A549 (cell line): ENCODE data around the gene UBAC1. TPM values are rescaled to one million over a fixed set of nuclear protein-coding genes. Genes with fewer than 3 reads are reported as not detected.

Experiments used
- ATAC-seq, 2 experiments: fragments of 200-7000 bp in 1 of 2; fragments of >200 bp in 1 of 2; cut with Nextera tagmentation in 1 of 2; cut with Tn5 transposase in 1 of 2; 3 replicates each; pipeline versions ENCODE4 v1.8.0 to v1.9.1; 2018 to 2020; ENCODE audit warnings: mild to moderate bottlenecking in 1 of 2, moderate library complexity in 1 of 2
- CTCF ChIA-PET: fragments of 300-600 bp; sonication (Branson Sonifier 250); formaldehyde crosslinking; extraction: SDS; loops from one replicate; lab custom pipeline; 2021; ENCODE audit warnings: antibody characterized with exemption, inconsistent platforms; lab: Yijun Ruan, JAX
- POLR2A ChIA-PET: fragments of 350-600 bp; formaldehyde crosslinking; extraction: SDS; loops from one replicate; lab custom pipeline; 2021; ENCODE audit warnings: antibody characterized with exemption, inconsistent platforms; lab: Yijun Ruan, JAX
- DNase-seq, 2 experiments: peaks; one replicate each; pipeline versions ENCODE4 v3.0.0 to v3.0.0-alpha.2; 2011 to 2016; ENCODE audit warnings: low read depth in 1 of 2, low spot score in 1 of 2
- FAIRE-seq: peaks from 2 replicates; lab custom pipeline; 2011; peaks lifted over from hg19 to GRCh38; lab: Jason Lieb, UNC
- H3K27ac ChIP-seq, 2 experiments: fragments of >200 bp; sonication (Bioruptor Twin); formaldehyde crosslinking; 3 replicates each; pipeline ENCODE4 v1.5.1; 2016 to 2017
- H3K4me1 ChIP-seq: fragments of >200 bp; sonication (Bioruptor Twin); formaldehyde crosslinking; 3 replicates; pipeline ENCODE4 v1.6.1; 2016
- H3K4me2 ChIP-seq: fragments of >200 bp; sonication (Bioruptor Twin); formaldehyde crosslinking; 3 replicates; pipeline ENCODE4 v1.6.1; 2016
- H3K4me3 ChIP-seq: fragments of >200 bp; sonication (Bioruptor Twin); formaldehyde crosslinking; 3 replicates; pipeline ENCODE4 v1.5.1; 2016
- H3K9me3 ChIP-seq: fragments of >200 bp; sonication (Bioruptor Twin); formaldehyde crosslinking; 3 replicates; pipeline ENCODE4 v1.6.1; 2016
- CBX8 ChIP-seq: fragments of 200-600 bp; sonication (generic); IDR thresholded peaks from 2 replicates; pipeline ENCODE4 v1.6.1; 2016
- CEBPB ChIP-seq, 2 experiments: fragments of >200 bp in 1 of 2; sonication (Bioruptor Twin) in 1 of 2; formaldehyde crosslinking in 1 of 2; IDR thresholded peaks; 2 replicates each; pipeline ENCODE4 v1.6.1; 2012 to 2016
- CHD2 ChIP-seq: fragments of 150-350 bp; IDR thresholded peaks from 2 replicates; pipeline ENCODE4 v1.6.1; 2014; ENCODE audit warnings: low read length; ENCODE audit not compliant: partially characterized antibody
- CTCF ChIP-seq: fragments of >200 bp; sonication (Bioruptor Twin); formaldehyde crosslinking; IDR thresholded peaks from 3 replicates; pipeline ENCODE4 v1.5.1; 2016
- ESRRA ChIP-seq: fragments of 150-350 bp; IDR thresholded peaks from 2 replicates; pipeline ENCODE4 v1.6.1; 2014; ENCODE audit warnings: mild to moderate bottlenecking, low read length, borderline replicate concordance
- FOSL2 ChIP-seq, 2 experiments: fragments of 450-650 bp in 1 of 2; fragments of >200 bp in 1 of 2; sonication (Bioruptor Twin) in 1 of 2; formaldehyde crosslinking; IDR thresholded peaks; 2 replicates each; pipeline versions ENCODE4 v1.5.0 to v1.6.1; 2016 to 2020; ENCODE audit warnings: mild to moderate bottlenecking in 1 of 2, moderate library complexity in 1 of 2
- HEYL ChIP-seq: fragments of 250-450 bp; sonication (Bioruptor Pico); IDR thresholded peaks from 2 replicates; pipeline ENCODE4 v1.8.0; 2021; ENCODE audit warnings: mild to moderate bottlenecking, moderate library complexity
- HOXA7 ChIP-seq: fragments of 250-450 bp; sonication (Bioruptor Pico); IDR thresholded peaks from 2 replicates; pipeline ENCODE4 v1.5.0; 2020; ENCODE audit warnings: mild to moderate bottlenecking, moderate library complexity
- HOXB5 ChIP-seq: fragments of 250-450 bp; sonication (Bioruptor Pico); IDR thresholded peaks from 2 replicates; pipeline ENCODE4 v1.5.0; 2020; ENCODE audit warnings: mild to moderate bottlenecking, moderate library complexity
- JUN ChIP-seq, 2 experiments: fragments of >200 bp; sonication (Bioruptor Twin); formaldehyde crosslinking; IDR thresholded peaks; 2 replicates in 1 of 2; 3 replicates in 1 of 2; pipeline ENCODE4 v1.6.1; 2016 to 2017
- MAX ChIP-seq: IDR thresholded peaks from 2 replicates; pipeline ENCODE4 v1.6.1; 2012
- MYC ChIP-seq: IDR thresholded peaks from 2 replicates; pipeline ENCODE4 v1.6.1; 2012; ENCODE audit warnings: mild to moderate bottlenecking, inconsistent platforms, low read length, improper control_type of control experiment, borderline replicate concordance
- NFE2L2 ChIP-seq: fragments of 150-350 bp; conservative IDR thresholded peaks from 2 replicates; pipeline ENCODE4 v1.6.1; 2014; ENCODE audit warnings: low read length
- NPAS2 ChIP-seq: fragments of 250-450 bp; sonication (Bioruptor Pico); IDR thresholded peaks from 2 replicates; pipeline ENCODE4 v1.8.0; 2022; ENCODE audit warnings: mild to moderate bottlenecking, moderate library complexity, borderline replicate concordance
- RNF2 ChIP-seq: fragments of 200-600 bp; sonication (generic); IDR thresholded peaks from 2 replicates; pipeline ENCODE4 v1.6.1; 2016; ENCODE audit warnings: low read depth, mild to moderate bottlenecking, antibody characterized with exemption, moderate library complexity, borderline replicate concordance
- TFCP2L1 ChIP-seq: fragments of 250-450 bp; sonication (Bioruptor Pico); IDR thresholded peaks from 2 replicates; pipeline ENCODE4 v1.5.0; 2021; ENCODE audit warnings: mild to moderate bottlenecking
- ZFP36 ChIP-seq: fragments of 450-650 bp; IDR thresholded peaks from 2 replicates; pipeline ENCODE4 v1.6.1; 2014; ENCODE audit warnings: borderline replicate concordance; ENCODE audit not compliant: partially characterized antibody
- WGBS: methylation state at CpG from one replicate; pipeline ENCODE4 v1.1.6; 2017; ENCODE audit errors: missing lambda C conversion rate; 5-methylcytosine and 5-hydroxymethylcytosine counted together
- polyA plus RNA-seq, 4 experiments: library from polyadenylated mRNA; depleted of rRNA in 3 of 4; stranded (reverse); fragments of >200 nt; fragmentation: RNase III in 1 of 4; extraction: RNeasy Plus Mini Kit Qiagen cat#74134 plus additional on column Dnase treatment in 1 of 4; gene quantifications; 2 replicates in 3 of 4; 3 replicates in 1 of 4; pipeline ENCODE4 v1.2.3, GENCODE V29; 2011 to 2017
- TF ChIP-seq, protein P1 (sequence below): IDR thresholded peaks from 2 replicates; pipeline ENCODE4 v1.6.1; 2012
- TF ChIP-seq, protein P2 (sequence below): fragments of 200-600 bp; sonication (generic); IDR thresholded peaks from 2 replicates; pipeline ENCODE4 v1.6.1; 2016; ENCODE audit warnings: antibody characterized with exemption, mild to moderate bottlenecking, moderate library complexity

The UBAC1 gene
- polyA plus RNA-seq, 2 of the 4 experiments (the other 2 are of a cell fraction): 30.8 to 37.6 TPM

DNA sequence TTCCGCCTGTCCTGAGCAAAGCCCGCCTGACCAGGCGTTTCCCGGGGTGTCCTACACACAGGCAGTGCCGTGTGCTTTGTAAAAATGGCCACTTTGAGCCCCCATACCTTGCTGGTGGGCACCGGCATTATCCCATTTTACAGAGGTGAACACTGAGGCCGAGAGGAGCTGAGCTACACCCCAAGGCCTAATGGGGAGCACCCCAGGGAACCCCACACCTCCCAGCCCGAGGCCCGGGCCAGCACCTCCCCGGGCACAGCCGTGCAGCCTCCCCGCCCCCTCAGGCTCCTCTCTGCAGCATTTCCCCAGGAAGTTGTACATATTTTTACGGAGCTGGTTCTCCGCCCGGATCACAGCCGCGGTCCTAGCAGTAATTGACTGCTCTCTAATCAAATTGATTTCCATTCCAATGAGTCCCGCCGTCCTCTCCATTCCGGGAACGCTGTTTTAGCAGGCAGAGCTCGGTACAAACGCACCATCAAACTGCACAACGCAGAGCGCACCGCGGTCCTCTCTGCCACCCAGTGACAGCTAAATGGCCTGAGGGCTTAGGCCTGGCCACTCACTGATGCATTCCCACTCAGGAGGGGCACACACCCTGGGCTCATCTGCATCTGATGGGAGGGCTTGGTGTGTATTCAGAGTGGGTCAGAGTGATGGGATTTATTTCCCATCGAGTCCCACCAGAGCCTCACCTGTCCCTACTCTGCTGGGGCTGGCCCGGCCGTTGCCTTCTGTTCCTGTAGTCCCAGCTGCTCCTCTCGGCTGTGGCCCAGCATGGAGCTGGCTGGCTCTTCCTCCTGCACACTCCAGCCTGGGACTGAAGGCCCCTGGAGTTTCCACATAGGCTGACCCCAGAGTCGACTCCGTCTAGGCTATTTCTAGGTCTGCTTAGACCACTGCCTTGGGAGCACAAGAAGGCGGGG lies 36.2 kb upstream of the UBAC1 start:
- ChIA-PET CTCF (interaction anchor here (0.6 to 2.3 kb wide), 6 partner anchors 9 to 395 kb away, joined by 3 to 11 read pairs (median 4); no protein-coding TSS in a partner anchor), POLR2A (no interaction called here)
- peaks cover 13% of the 10 kb centered on the region for H3K4me1 ChIP-seq
- DNase-seq (no peak), FAIRE-seq (no peak), ATAC-seq (no peak)
- H3K4me2 ChIP-seq: no peak overlapping the region
- no peaks in the 10 kb centered on the region for H3K9me3 ChIP-seq
- 82% methylated on average over 24 of the region's 34 CpGs for WGBS
- no peak for TF ChIP-seq JUN (IDR thresholded peaks at IDR 0.05)
- no peak for TF ChIP-seq ESRRA
- no peak overlapping the region for H3K27ac ChIP-seq
- H3K4me3 ChIP-seq: no peak overlapping the region

DNA sequence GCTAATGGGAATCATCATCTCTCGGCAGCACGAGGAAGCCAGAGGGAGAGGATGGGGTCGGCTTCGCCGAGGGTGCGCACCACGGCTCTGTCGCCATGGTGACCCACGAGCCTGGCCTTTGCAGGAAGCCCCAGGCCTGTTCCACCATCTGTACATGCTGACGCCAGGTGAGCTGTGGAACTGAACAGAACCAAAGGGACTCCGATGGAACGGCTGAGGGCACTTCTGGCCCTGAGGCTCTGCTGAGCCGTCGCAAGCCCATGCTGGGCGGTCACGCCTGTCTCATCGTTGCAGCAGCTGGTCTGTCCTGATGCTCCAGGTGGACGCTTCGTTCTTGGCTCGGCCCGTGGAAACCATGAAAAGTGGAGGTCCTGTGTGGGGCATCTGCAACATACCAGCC lies 34.6 kb upstream of the UBAC1 start:
- ChIA-PET POLR2A (no interaction called here), CTCF (interaction anchor here (0.8 to 1.4 kb wide), 5 partner anchors 10 to 126 kb away, joined by 3 to 5 read pairs (median 5); no protein-coding TSS in a partner anchor)
- DNase-seq (no peak), ATAC-seq (no peak), FAIRE-seq (no peak)
- no peak for TF ChIP-seq ZFP36
- no peak for TF ChIP-seq NPAS2
- no peak for TF ChIP-seq CTCF
- no peak for TF ChIP-seq CEBPB (IDR thresholded peaks at IDR 0.05)
- TF ChIP-seq NFE2L2: no peak
- TF ChIP-seq, protein P1, sequence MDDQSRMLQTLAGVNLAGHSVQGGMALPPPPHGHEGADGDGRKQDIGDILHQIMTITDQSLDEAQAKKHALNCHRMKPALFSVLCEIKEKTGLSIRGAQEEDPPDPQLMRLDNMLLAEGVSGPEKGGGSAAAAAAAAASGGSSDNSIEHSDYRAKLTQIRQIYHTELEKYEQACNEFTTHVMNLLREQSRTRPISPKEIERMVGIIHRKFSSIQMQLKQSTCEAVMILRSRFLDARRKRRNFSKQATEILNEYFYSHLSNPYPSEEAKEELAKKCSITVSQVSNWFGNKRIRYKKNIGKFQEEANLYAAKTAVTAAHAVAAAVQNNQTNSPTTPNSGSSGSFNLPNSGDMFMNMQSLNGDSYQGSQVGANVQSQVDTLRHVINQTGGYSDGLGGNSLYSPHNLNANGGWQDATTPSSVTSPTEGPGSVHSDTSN: no peak
- no peak for TF ChIP-seq TFCP2L1
- TF ChIP-seq, protein P2, sequence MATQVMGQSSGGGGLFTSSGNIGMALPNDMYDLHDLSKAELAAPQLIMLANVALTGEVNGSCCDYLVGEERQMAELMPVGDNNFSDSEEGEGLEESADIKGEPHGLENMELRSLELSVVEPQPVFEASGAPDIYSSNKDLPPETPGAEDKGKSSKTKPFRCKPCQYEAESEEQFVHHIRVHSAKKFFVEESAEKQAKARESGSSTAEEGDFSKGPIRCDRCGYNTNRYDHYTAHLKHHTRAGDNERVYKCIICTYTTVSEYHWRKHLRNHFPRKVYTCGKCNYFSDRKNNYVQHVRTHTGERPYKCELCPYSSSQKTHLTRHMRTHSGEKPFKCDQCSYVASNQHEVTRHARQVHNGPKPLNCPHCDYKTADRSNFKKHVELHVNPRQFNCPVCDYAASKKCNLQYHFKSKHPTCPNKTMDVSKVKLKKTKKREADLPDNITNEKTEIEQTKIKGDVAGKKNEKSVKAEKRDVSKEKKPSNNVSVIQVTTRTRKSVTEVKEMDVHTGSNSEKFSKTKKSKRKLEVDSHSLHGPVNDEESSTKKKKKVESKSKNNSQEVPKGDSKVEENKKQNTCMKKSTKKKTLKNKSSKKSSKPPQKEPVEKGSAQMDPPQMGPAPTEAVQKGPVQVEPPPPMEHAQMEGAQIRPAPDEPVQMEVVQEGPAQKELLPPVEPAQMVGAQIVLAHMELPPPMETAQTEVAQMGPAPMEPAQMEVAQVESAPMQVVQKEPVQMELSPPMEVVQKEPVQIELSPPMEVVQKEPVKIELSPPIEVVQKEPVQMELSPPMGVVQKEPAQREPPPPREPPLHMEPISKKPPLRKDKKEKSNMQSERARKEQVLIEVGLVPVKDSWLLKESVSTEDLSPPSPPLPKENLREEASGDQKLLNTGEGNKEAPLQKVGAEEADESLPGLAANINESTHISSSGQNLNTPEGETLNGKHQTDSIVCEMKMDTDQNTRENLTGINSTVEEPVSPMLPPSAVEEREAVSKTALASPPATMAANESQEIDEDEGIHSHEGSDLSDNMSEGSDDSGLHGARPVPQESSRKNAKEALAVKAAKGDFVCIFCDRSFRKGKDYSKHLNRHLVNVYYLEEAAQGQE: no peak
- no peak for TF ChIP-seq MAX
- no peak for TF ChIP-seq MYC
- TF ChIP-seq JUN (IDR thresholded peaks at IDR 0.05): no peak
- TF ChIP-seq RNF2: no peak
- TF ChIP-seq HOXA7: no peak
- TF ChIP-seq CBX8: no peak
- no peak for TF ChIP-seq FOSL2 (IDR thresholded peaks at IDR 0.05)
- TF ChIP-seq FOSL2 (CRISPR knock-in tag; IDR thresholded peaks at IDR 0.05): no peak
- TF ChIP-seq CHD2: no peak
- TF ChIP-seq HOXB5 (CRISPR knock-in tag): no peak
- no peak for TF ChIP-seq HEYL
- WGBS: 91% methylated on average over 19 of the region's 21 CpGs
- no peaks in the 10 kb centered on the region for H3K9me3 ChIP-seq
- H3K4me3 ChIP-seq: no peak overlapping the region
- H3K4me1 ChIP-seq: peaks cover 20% of the 10 kb centered on the region
- H3K27ac ChIP-seq: no peak overlapping the region
- H3K4me2 ChIP-seq: no peak overlapping the region
